Tibial artery (tissue), 4 donors: ENCODE results near the gene SIAH3.

Source experiments
- DNase-seq, 2 donors: peaks; one replicate each; pipeline ENCODE4 v3.0.0-alpha.2; 2019
- H3K27ac ChIP-seq, 2 donors: fragments of 200-600 bp; sonication (generic) in 1 of 2; 1 replicate in 1 of 2; 2 replicates in 1 of 2; pipeline ENCODE4 v1.5.1; 2018 to 2019; ENCODE audit warnings: mild to moderate bottlenecking in 1 of 2
- H3K27me3 ChIP-seq, 2 donors: fragments of 200-600 bp; sonication (generic) in 1 of 2; one replicate each; pipeline versions ENCODE4 v1.5.1 to v1.6.0; 2016 to 2019
- H3K36me3 ChIP-seq, 3 donors: fragments of 200-600 bp; sonication (generic) in 2 of 3; one replicate each; pipeline ENCODE4 v1.5.1; 2016 to 2019; ENCODE audit warnings: mild to moderate bottlenecking in 2 of 3
- H3K4me1 ChIP-seq, 4 donors: fragments of 200-600 bp; sonication (generic) in 2 of 4; 1 replicate in 3 of 4; 2 replicates in 1 of 4; pipeline ENCODE4 v1.5.1; 2016 to 2019
- H3K4me3 ChIP-seq, 2 donors: fragments of 200-600 bp; sonication (generic) in 1 of 2; 1 replicate in 1 of 2; 2 replicates in 1 of 2; pipeline ENCODE4 v1.5.1; 2018 to 2019; ENCODE audit warnings: mild to moderate bottlenecking in 2 of 2
- H3K9me3 ChIP-seq, 3 donors: fragments of 200-600 bp; sonication (generic) in 1 of 3; one replicate each; pipeline ENCODE4 v1.5.1; 2016 to 2019
- CTCF ChIP-seq, 2 experiments: fragments of 200-600 bp in 1 of 2; fragments of 450-650 bp in 1 of 2; IDR thresholded peaks; one replicate each; pipeline ENCODE4 v1.5.1; 2017 to 2019; ENCODE audit warnings: antibody characterized with exemption in 2 of 2, mild to moderate bottlenecking in 1 of 2, moderate library complexity in 1 of 2
- intact Hi-C: fragments of 100-400 bp; cut with DNase I; formaldehyde crosslinking; loops from one replicate; pipeline ENCODE4 v1.15.0; 2023; ENCODE audit warnings: low total_unique reads

Gene SIAH3

GRCh38 chr13:45892513-45892912, 41.0 kb upstream of the SIAH3 start:
- no peak for DNase-seq
- TF ChIP-seq CTCF (IDR thresholded peaks at IDR 0.05) = no peak

GRCh38 chr13:45889590-45890243, 38.2 kb upstream of the SIAH3 start:
- no peak for TF ChIP-seq CTCF (IDR thresholded peaks at IDR 0.05)
- H3K9me3 ChIP-seq = no peaks in the 10 kb centered on the region
- no peak for DNase-seq
- H3K4me3 ChIP-seq = no peak overlapping the region
- no peaks in the 10 kb centered on the region for H3K36me3 ChIP-seq
- intact Hi-C loops = no loop called here
- no peak overlapping the region for H3K27ac ChIP-seq
- no peaks in the 10 kb centered on the region for H3K27me3 ChIP-seq
- H3K4me1 ChIP-seq = no peaks in the 10 kb centered on the region

More at GRCh38 chr13:45892513-45892912, 41.0 kb upstream of the SIAH3 start:
- intact Hi-C loops = no loop called here
- Histone ChIP-seq H3K4me1 (no peaks in the 10 kb centered on the region), H3K27ac (no peak overlapping the region), H3K36me3 (no peaks in the 10 kb centered on the region), H3K27me3 (no peaks in the 10 kb centered on the region), H3K4me3 (no peak overlapping the region), H3K9me3 (no peaks in the 10 kb centered on the region)

DNA sequence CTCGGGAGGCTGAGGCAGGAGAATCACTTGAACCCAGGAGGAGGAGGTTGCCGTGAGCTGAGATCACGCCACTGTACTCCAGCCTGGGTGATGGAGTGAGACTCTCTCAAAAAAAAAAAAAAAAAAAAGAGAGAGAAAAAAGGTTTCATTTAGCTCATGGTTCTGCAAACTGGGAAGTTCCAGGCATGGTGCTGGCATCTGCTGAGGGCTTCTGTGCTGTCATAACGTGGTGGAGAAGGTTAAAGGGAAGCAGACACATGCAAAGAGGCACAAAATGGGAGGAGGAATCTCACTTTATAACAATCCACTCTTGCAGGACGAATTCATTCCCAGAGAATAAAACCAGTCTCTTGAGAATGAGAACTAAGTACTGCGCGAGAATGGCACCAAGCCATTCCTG, 34.9 kb upstream of the SIAH3 start:
- intact Hi-C loops = no loop called here
- DNase-seq = no peak
- Histone ChIP-seq H3K4me3 (no peak overlapping the region), H3K36me3 (no peaks in the 10 kb centered on the region), H3K27me3 (no peaks in the 10 kb centered on the region), H3K4me1 (no peaks in the 10 kb centered on the region), H3K9me3 (no peaks in the 10 kb centered on the region), H3K27ac (no peak overlapping the region)
- TF ChIP-seq CTCF (IDR thresholded peaks at IDR 0.05) = no peak

- H3K27ac ChIP-seq = no peak overlapping the region
- no peaks in the 10 kb centered on the region for H3K27me3 ChIP-seq
- no peaks in the 10 kb centered on the region for H3K9me3 ChIP-seq
- H3K4me1 ChIP-seq = no peaks in the 10 kb centered on the region
- intact Hi-C loops = no loop called here
- H3K4me3 ChIP-seq = no peak overlapping the region
- no peak for TF ChIP-seq CTCF (IDR thresholded peaks at IDR 0.05)
- no peaks in the 10 kb centered on the region for H3K36me3 ChIP-seq
- DNase-seq = no peak
Measured at GRCh38 chr13:45885194-45885593, 33.6 kb upstream of the SIAH3 start.

DNA sequence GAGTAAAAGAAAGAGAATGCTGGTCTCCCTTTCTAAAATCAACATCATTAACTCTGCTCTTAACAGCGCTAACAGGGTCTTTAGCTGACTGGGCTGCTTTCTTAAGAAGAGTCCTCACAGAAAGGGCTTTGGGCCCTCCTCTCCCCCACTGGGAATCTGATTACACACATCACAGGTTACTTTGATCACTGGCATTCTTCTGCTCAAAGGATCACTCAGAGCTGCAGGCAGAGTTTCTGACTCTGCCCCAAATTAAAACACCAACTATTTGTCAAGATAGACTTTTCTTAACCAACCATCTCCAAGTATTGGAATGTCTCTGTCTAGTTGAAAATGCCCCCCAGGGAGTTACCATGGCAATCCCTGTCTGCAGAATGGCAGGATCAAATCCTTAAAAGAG, 31.1 kb upstream of the SIAH3 start:
- no peak overlapping the region for H3K4me3 ChIP-seq
- H3K4me1 ChIP-seq = no peaks in the 10 kb centered on the region
- intact Hi-C loops = no loop called here
- H3K9me3 ChIP-seq = no peaks in the 10 kb centered on the region
- no peak overlapping the region for H3K27ac ChIP-seq
- H3K27me3 ChIP-seq = no peaks in the 10 kb centered on the region
- no peak for TF ChIP-seq CTCF (IDR thresholded peaks at IDR 0.05)
- no peak for DNase-seq
- no peaks in the 10 kb centered on the region for H3K36me3 ChIP-seq

DNA sequence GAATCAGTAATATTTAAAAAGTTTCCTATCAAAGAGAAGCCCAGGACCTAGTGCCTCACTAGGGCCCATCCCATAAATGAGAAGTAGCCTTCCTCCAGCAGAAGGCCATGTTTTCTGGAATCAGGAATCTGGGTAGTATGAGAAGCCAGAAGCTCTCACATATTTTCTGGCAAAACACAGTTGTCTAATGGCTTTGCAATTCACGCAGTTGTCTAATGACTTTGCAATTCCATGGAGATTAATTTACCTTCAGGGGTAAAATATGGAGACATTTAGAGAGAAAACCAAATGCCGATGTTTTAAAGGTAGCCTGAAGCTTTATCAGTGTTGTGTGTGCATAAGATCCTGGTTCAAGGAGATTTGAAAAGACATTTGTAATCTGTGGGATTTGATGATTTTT, 29.8 kb upstream of the SIAH3 start:
- Histone ChIP-seq H3K36me3 (no peaks in the 10 kb centered on the region), H3K4me1 (no peaks in the 10 kb centered on the region), H3K9me3 (no peaks in the 10 kb centered on the region), H3K27me3 (no peaks in the 10 kb centered on the region), H3K4me3 (no peak overlapping the region), H3K27ac (no peak overlapping the region)
- intact Hi-C loops = no loop called here
- TF ChIP-seq CTCF (IDR thresholded peaks at IDR 0.05) = no peak
- no peak for DNase-seq
